K562 (cell line): Measurements from ENCODE around the gene KCNK4. TPM values are rescaled to one million over a fixed set of nuclear protein-coding genes. Genes with fewer than 3 reads are reported as not detected.

ENCODE experiments used
- ARID2 ChIP-seq: fragments of 450-650 bp; IDR thresholded peaks from 2 replicates; pipeline ENCODE4 v1.6.1; 2017; ENCODE audit warnings: antibody characterized with exemption, mild to moderate bottlenecking
- HNRNPUL1 ChIP-seq: fragments of 200-400 bp; formaldehyde crosslinking; IDR thresholded peaks from 2 replicates; pipeline ENCODE4 v1.6.1; 2017; ENCODE audit warnings: low read length
- KLF1 ChIP-seq: fragments of 450-650 bp; IDR thresholded peaks from 2 replicates; pipeline ENCODE4 v1.6.1; 2016; ENCODE audit warnings: missing genetic modification characterization, missing compliant biosample characterization
- LCOR ChIP-seq: sonication (generic); formaldehyde crosslinking; IDR thresholded peaks from 2 replicates; pipeline ENCODE4 v1.8.0; 2022; ENCODE audit warnings: mild to moderate bottlenecking, missing genetic modification reagents
- MCM2 ChIP-seq: fragments of 450-650 bp; IDR thresholded peaks from 2 replicates; pipeline ENCODE4 v1.6.1; 2017; ENCODE audit warnings: low read depth, mild to moderate bottlenecking
- NONO ChIP-seq, 2 experiments: fragments of 200-400 bp in 1 of 2; fragments of 450-650 bp in 1 of 2; formaldehyde crosslinking in 1 of 2; IDR thresholded peaks; 2 replicates each; pipeline ENCODE4 v1.6.1; 2017; ENCODE audit warnings: low read depth in 2 of 2, mild to moderate bottlenecking in 2 of 2, moderate library complexity in 2 of 2, low read length in 1 of 2
- PHF8 ChIP-seq: fragments of 200-600 bp; sonication (generic); IDR thresholded peaks from 2 replicates; pipeline ENCODE4 v1.6.1; 2012; ENCODE audit warnings: mixed run types, mild to moderate bottlenecking, inconsistent platforms, low read length, moderate library complexity, borderline replicate concordance
- TCF7L2 ChIP-seq: fragments of 150-350 bp; IDR thresholded peaks from 2 replicates; pipeline ENCODE4 v1.6.1; 2016; ENCODE audit warnings: low read depth, mild to moderate bottlenecking, low read length, moderate library complexity
- ZNF121 ChIP-seq: sonication (generic); formaldehyde crosslinking; conservative IDR thresholded peaks from 2 replicates; pipeline ENCODE4 v1.8.0; 2022; ENCODE audit warnings: missing genetic modification reagents
- ZNF23 ChIP-seq: fragments of 250-450 bp; sonication (Bioruptor Pico); IDR thresholded peaks from 2 replicates; pipeline ENCODE4 v1.4.0; 2020; ENCODE audit warnings: mild to moderate bottlenecking
- ZNF766 ChIP-seq: fragments of 200-800 bp; sonication (Bioruptor generic); conservative IDR thresholded peaks from 2 replicates; pipeline ENCODE4 v1.6.1; 2016; ENCODE audit warnings: missing genetic modification characterization, missing compliant biosample characterization
- ZNF778 ChIP-seq: fragments of 450-650 bp; formaldehyde crosslinking; IDR thresholded peaks from 2 replicates; pipeline ENCODE4 v1.4.0; 2020; ENCODE audit warnings: mild to moderate bottlenecking, moderate library complexity
- polyA plus RNA-seq, 8 experiments: library from polyadenylated mRNA; depleted of rRNA in 4 of 8; stranded (reverse) in 5 of 8; unstranded in 3 of 8; fragments of >200 nt; fragmentation: Nextera tagmentation in 2 of 8; fragmentation: Illumina TruSeq in 1 of 8; extraction: Ambion mirVana in 2 of 8; extraction: Trizol in 1 of 8; gene quantifications; 2 replicates each; pipeline versions ENCODE4 v1.2.1 to v1.2.3, GENCODE V29; 2011 to 2014; ENCODE audit warnings: inconsistent platforms in 1 of 8, missing spikeins in 1 of 8
- total RNA-seq, 7 experiments: library from RNA; depleted of rRNA in 6 of 7; stranded (reverse); fragments of >200 nt in 6 of 7; fragmentation: Illumina TruSeq in 2 of 7; extraction: Trizol in 2 of 7; gene quantifications; 2 replicates each; pipeline versions ENCODE4 v1.2.1 to v1.2.3, GENCODE V29; 2011 to 2021; ENCODE audit warnings: low replicate concordance in 1 of 7
- TF ChIP-seq, protein P1 (sequence below): fragments of 250-450 bp; sonication (Bioruptor Pico); IDR thresholded peaks from 2 replicates; pipeline ENCODE4 v1.8.0; 2022; ENCODE audit warnings: inconsistent platforms, mild to moderate bottlenecking, moderate library complexity, borderline replicate concordance
- TF ChIP-seq, protein P2 (sequence below), 2 experiments: fragments of 200-800 bp in 1 of 2; sonication (Bioruptor generic) in 1 of 2; sonication (generic) in 1 of 2; formaldehyde crosslinking in 1 of 2; IDR thresholded peaks in 1 of 2; conservative IDR thresholded peaks in 1 of 2; 2 replicates each; pipeline versions ENCODE4 v1.5.0 to v1.6.1; 2016 to 2020; ENCODE audit warnings: missing compliant biosample characterization in 1 of 2, missing genetic modification characterization in 1 of 2, missing genetic modification reagents in 1 of 2
- TF ChIP-seq, protein P3 (sequence below): fragments of 450-650 bp; IDR thresholded peaks from 2 replicates; pipeline ENCODE4 v1.6.1; 2016; ENCODE audit warnings: low read depth, mild to moderate bottlenecking, moderate library complexity
- TF ChIP-seq, protein P4 (sequence below): sonication (generic); formaldehyde crosslinking; IDR thresholded peaks from 2 replicates; pipeline ENCODE4 v1.8.0; 2022; ENCODE audit warnings: mild to moderate bottlenecking, missing genetic modification reagents
- TF ChIP-seq, protein P5 (sequence below): IDR thresholded peaks from 3 replicates; pipeline ENCODE4 v1.6.1; 2011; ENCODE audit warnings: borderline replicate concordance, mild to moderate bottlenecking; ENCODE audit not compliant: insufficient read length, insufficient read depth

The KCNK4 gene
- total and polyA plus RNA-seq, 9 of the 15 experiments (the other 6 are each of a cell fraction or from before 2014, with no cell fraction given) = not detected

DNA sequence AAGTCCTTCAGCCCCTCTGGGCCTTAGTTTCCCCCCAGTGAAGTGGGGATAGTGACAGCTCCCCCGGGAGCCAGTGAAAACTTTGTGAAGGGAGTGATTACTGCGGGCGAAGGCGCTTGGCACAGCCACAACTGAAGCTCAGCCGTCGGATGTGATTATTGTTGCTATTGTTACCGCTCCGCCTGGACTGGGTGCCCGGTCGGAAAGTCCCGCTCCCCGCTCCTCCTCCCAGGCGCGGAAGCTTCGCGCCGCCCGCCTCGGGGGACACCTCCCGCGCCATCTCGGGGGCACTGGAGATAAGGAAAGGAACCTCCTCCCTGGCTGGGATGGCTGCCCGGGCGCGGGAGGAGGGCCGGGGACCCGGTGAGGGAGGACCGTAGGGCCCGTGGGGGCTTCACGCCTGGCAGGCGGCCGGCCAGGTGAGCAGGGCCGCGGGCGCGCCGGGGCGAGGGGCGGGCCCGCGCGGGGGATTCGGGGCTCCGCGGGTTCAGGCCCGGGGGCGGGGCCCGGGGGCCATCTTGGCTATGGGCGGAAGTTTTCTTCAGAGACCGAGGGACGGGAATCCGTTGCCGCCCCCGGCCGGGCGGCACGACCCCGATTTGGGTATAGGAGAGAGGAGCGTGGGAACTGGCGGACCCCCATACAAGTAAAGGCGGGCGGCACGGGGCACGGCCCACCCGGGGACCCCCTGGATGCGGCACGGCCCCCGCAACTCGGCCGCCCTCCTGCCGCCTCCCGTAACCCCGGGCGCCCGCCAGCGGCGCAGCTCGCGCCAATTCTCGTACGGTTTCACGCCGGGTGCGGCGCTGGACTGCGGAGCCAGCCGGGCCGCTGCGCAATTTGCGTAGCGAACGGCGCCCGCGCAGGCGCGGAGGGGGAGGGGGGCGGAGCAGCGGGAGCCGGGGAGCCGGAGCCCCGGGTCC lies 5.9 kb upstream of the KCNK4 start, which contains the start of gene GPR137 (continued):
- TF ChIP-seq NONO (IDR thresholded peaks at IDR 0.05; ENCODE audit: low read depth in 2 of 2, low read length in 1 of 2) = no peak; a peak in 2 of 4 replicates
- TF ChIP-seq, protein P1, sequence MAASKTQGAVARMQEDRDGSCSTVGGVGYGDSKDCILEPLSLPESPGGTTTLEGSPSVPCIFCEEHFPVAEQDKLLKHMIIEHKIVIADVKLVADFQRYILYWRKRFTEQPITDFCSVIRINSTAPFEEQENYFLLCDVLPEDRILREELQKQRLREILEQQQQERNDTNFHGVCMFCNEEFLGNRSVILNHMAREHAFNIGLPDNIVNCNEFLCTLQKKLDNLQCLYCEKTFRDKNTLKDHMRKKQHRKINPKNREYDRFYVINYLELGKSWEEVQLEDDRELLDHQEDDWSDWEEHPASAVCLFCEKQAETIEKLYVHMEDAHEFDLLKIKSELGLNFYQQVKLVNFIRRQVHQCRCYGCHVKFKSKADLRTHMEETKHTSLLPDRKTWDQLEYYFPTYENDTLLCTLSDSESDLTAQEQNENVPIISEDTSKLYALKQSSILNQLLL (CRISPR knock-in tag) = no peak
- TF ChIP-seq, protein P2, sequence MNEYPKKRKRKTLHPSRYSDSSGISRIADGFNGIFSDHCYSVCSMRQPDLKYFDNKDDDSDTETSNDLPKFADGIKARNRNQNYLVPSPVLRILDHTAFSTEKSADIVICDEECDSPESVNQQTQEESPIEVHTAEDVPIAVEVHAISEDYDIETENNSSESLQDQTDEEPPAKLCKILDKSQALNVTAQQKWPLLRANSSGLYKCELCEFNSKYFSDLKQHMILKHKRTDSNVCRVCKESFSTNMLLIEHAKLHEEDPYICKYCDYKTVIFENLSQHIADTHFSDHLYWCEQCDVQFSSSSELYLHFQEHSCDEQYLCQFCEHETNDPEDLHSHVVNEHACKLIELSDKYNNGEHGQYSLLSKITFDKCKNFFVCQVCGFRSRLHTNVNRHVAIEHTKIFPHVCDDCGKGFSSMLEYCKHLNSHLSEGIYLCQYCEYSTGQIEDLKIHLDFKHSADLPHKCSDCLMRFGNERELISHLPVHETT (CRISPR knock-in tag; conservative IDR thresholded peaks at IDR 0.05 in 1 of 2, IDR thresholded peaks at IDR 0.05 in 1 of 2) = peak; percentile 47 to 89; a peak in 1 of 4 replicates
- TF ChIP-seq LCOR (CRISPR knock-in tag) = no peak
- TF ChIP-seq ZNF766 (CRISPR knock-in tag) = peak; percentile 71
- TF ChIP-seq ZNF23 = no peak
- no peak for TF ChIP-seq MCM2
- TF ChIP-seq, protein P3, sequence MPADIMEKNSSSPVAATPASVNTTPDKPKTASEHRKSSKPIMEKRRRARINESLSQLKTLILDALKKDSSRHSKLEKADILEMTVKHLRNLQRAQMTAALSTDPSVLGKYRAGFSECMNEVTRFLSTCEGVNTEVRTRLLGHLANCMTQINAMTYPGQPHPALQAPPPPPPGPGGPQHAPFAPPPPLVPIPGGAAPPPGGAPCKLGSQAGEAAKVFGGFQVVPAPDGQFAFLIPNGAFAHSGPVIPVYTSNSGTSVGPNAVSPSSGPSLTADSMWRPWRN = no peak
- TF ChIP-seq ZNF778 = no peak
- TF ChIP-seq ZNF121 (CRISPR knock-in tag) = no peak
- TF ChIP-seq TCF7L2 = no peak
- TF ChIP-seq, protein P4, sequence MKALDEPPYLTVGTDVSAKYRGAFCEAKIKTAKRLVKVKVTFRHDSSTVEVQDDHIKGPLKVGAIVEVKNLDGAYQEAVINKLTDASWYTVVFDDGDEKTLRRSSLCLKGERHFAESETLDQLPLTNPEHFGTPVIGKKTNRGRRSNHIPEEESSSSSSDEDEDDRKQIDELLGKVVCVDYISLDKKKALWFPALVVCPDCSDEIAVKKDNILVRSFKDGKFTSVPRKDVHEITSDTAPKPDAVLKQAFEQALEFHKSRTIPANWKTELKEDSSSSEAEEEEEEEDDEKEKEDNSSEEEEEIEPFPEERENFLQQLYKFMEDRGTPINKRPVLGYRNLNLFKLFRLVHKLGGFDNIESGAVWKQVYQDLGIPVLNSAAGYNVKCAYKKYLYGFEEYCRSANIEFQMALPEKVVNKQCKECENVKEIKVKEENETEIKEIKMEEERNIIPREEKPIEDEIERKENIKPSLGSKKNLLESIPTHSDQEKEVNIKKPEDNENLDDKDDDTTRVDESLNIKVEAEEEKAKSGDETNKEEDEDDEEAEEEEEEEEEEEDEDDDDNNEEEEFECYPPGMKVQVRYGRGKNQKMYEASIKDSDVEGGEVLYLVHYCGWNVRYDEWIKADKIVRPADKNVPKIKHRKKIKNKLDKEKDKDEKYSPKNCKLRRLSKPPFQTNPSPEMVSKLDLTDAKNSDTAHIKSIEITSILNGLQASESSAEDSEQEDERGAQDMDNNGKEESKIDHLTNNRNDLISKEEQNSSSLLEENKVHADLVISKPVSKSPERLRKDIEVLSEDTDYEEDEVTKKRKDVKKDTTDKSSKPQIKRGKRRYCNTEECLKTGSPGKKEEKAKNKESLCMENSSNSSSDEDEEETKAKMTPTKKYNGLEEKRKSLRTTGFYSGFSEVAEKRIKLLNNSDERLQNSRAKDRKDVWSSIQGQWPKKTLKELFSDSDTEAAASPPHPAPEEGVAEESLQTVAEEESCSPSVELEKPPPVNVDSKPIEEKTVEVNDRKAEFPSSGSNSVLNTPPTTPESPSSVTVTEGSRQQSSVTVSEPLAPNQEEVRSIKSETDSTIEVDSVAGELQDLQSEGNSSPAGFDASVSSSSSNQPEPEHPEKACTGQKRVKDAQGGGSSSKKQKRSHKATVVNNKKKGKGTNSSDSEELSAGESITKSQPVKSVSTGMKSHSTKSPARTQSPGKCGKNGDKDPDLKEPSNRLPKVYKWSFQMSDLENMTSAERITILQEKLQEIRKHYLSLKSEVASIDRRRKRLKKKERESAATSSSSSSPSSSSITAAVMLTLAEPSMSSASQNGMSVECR (CRISPR knock-in tag) = peak; percentile 54
- TF ChIP-seq, protein P5, sequence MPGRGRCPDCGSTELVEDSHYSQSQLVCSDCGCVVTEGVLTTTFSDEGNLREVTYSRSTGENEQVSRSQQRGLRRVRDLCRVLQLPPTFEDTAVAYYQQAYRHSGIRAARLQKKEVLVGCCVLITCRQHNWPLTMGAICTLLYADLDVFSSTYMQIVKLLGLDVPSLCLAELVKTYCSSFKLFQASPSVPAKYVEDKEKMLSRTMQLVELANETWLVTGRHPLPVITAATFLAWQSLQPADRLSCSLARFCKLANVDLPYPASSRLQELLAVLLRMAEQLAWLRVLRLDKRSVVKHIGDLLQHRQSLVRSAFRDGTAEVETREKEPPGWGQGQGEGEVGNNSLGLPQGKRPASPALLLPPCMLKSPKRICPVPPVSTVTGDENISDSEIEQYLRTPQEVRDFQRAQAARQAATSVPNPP = no peak
- TF ChIP-seq PHF8 = peak; percentile 62; the same call in 1 of the 2 replicates
- TF ChIP-seq ARID2 = no peak
- TF ChIP-seq HNRNPUL1 = no peak
- TF ChIP-seq KLF1 = 0 out of 2 replicates have a peak, but pooled peaks have one; percentile 10
